ENCODE data around the gene GPR183.

GRCh38 chr13:99276706-99277105 is 30.5 kb downstream of the GPR183 start:
- TF ChIP-seq, protein P1, sequence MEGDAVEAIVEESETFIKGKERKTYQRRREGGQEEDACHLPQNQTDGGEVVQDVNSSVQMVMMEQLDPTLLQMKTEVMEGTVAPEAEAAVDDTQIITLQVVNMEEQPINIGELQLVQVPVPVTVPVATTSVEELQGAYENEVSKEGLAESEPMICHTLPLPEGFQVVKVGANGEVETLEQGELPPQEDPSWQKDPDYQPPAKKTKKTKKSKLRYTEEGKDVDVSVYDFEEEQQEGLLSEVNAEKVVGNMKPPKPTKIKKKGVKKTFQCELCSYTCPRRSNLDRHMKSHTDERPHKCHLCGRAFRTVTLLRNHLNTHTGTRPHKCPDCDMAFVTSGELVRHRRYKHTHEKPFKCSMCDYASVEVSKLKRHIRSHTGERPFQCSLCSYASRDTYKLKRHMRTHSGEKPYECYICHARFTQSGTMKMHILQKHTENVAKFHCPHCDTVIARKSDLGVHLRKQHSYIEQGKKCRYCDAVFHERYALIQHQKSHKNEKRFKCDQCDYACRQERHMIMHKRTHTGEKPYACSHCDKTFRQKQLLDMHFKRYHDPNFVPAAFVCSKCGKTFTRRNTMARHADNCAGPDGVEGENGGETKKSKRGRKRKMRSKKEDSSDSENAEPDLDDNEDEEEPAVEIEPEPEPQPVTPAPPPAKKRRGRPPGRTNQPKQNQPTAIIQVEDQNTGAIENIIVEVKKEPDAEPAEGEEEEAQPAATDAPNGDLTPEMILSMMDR (tag by site-specific recombination; IDR thresholded peaks at IDR 0.05) = no peak
- TF ChIP-seq PBX3 (CRISPR knock-in tag; IDR thresholded peaks at IDR 0.05) (no peak), ZBTB21 (tag by site-specific recombination; IDR thresholded peaks at IDR 0.05) (no peak), ZNF140 (tag by site-specific recombination; IDR thresholded peaks at IDR 0.05) (no peak), REST (tag by site-specific recombination; IDR thresholded peaks at IDR 0.05) (no peak), ZFHX2 (tag by site-specific recombination; conservative IDR thresholded peaks at IDR 0.05) (no peak), ZNF768 (tag by site-specific recombination; IDR thresholded peaks at IDR 0.05) (no peak), HOXA7 (CRISPR knock-in tag; IDR thresholded peaks at IDR 0.05; ENCODE audit: borderline replicate concordance) (no peak)
